Nephron progenitor cell (in vitro differentiated cells): Measurements from ENCODE around the gene RAD51B.

Experiments
- DNase-seq: peaks from one replicate; pipeline ENCODE4 v3.0.0; 2021
- H3K27ac Mint-ChIP-seq: 2 replicates; pipeline ENCODE4 v1.8.0; 2021; ENCODE audit warnings: mild to moderate bottlenecking, moderate library complexity, mixed read lengths
- H3K27me3 Mint-ChIP-seq: 2 replicates; pipeline ENCODE4 v1.8.0; 2021; ENCODE audit warnings: mild to moderate bottlenecking, low read depth, mixed read lengths; ENCODE audit not compliant: poor library complexity
- H3K36me3 Mint-ChIP-seq: 2 replicates; pipeline ENCODE4 v1.8.0; 2021; ENCODE audit warnings: low read depth, mixed read lengths
- H3K4me1 Mint-ChIP-seq: 2 replicates; pipeline ENCODE4 v1.8.0; 2021; ENCODE audit warnings: mixed read lengths
- H3K4me3 Mint-ChIP-seq: 2 replicates; pipeline ENCODE4 v1.8.0; 2021; ENCODE audit warnings: mild to moderate bottlenecking, moderate library complexity, mixed read lengths
- H3K9me3 Mint-ChIP-seq: 2 replicates; pipeline ENCODE4 v1.8.0; 2021; ENCODE audit warnings: mild to moderate bottlenecking, moderate library complexity, mixed read lengths
- TF ChIP-seq, protein P1 (sequence below): fragments of 200-600 bp; sonication (generic); IDR thresholded peaks from 2 replicates; pipeline ENCODE4 v1.5.0; 2021; ENCODE audit warnings: antibody characterized with exemption

Gene RAD51B

DNA sequence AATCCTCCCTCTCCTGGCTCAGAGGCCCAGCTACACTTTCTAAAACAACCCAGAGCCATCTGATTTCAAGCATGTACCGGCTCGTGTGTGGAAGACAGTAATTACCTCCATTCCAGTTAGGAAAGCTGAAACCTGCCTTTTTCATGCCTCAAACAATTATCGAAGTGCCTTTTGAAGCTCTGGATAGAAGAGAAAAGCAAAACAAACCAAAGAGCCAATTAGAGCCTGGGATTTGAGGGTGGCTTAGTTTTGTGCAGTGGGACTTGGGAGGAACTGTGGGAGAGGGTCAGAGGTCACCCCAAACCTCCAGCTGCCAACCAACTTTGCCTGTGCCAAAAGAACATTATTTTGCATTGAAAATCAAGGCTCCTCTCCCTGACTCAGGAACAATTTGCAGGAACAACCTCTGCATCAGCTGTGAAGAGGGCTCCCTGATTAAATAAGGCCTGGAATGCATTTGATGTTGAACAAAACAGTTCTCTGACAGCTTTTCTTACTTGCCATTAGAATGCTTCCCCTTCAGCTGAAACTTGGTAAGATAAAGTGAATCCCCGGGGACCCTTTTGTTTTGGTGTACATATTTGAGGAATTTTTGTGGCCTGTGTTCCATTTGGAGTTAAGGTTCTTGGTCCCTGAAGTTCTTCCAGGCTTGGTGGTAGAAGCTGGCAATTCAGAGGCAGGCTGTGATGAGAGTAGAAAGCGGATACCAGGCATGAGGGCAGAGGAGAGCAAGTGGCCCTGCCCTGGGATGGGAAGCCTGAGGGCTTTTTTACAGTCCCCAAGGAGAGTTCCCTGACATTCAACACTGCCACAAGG lies 703.1 kb downstream of the RAD51B start:
- Mint-ChIP-seq H3K4me3 (no peak overlapping the region), H3K36me3 (peaks cover 31% of the 10 kb centered on the region), H3K27ac (peak overlapping the region; percentile 99), H3K27me3 (peaks cover 9% of the 10 kb centered on the region), H3K9me3 (peaks cover 30% of the 10 kb centered on the region), H3K4me1 (peaks cover 84% of the 10 kb centered on the region)
- no peak for DNase-seq
- TF ChIP-seq, protein P1, sequence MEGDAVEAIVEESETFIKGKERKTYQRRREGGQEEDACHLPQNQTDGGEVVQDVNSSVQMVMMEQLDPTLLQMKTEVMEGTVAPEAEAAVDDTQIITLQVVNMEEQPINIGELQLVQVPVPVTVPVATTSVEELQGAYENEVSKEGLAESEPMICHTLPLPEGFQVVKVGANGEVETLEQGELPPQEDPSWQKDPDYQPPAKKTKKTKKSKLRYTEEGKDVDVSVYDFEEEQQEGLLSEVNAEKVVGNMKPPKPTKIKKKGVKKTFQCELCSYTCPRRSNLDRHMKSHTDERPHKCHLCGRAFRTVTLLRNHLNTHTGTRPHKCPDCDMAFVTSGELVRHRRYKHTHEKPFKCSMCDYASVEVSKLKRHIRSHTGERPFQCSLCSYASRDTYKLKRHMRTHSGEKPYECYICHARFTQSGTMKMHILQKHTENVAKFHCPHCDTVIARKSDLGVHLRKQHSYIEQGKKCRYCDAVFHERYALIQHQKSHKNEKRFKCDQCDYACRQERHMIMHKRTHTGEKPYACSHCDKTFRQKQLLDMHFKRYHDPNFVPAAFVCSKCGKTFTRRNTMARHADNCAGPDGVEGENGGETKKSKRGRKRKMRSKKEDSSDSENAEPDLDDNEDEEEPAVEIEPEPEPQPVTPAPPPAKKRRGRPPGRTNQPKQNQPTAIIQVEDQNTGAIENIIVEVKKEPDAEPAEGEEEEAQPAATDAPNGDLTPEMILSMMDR, result no peak

DNA sequence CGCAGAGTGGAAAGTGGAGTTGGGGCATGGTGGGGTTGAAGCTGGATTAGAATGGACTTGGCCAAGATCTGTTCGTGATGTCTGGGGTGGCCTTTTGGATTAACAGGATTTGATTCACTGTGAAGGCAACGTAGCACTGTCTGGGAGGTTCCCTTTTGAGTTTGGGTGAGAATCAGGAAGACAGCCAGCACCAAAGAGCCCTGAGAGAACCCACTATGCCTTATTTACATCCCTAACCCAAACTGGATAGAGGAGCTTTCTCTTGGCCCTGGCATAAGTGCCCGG lies 703.7 kb downstream of the RAD51B start:
- H3K36me3 Mint-ChIP-seq, result peaks cover 37% of the 10 kb centered on the region
- H3K9me3 Mint-ChIP-seq, result peaks cover 34% of the 10 kb centered on the region
- H3K4me3 Mint-ChIP-seq, result no peak overlapping the region
- H3K4me1 Mint-ChIP-seq, result peaks cover 84% of the 10 kb centered on the region
- no peak for DNase-seq
- peak overlapping the region; percentile 99 for H3K27ac Mint-ChIP-seq
- H3K27me3 Mint-ChIP-seq, result peaks cover 4% of the 10 kb centered on the region
- TF ChIP-seq, protein P1, result no peak

DNA sequence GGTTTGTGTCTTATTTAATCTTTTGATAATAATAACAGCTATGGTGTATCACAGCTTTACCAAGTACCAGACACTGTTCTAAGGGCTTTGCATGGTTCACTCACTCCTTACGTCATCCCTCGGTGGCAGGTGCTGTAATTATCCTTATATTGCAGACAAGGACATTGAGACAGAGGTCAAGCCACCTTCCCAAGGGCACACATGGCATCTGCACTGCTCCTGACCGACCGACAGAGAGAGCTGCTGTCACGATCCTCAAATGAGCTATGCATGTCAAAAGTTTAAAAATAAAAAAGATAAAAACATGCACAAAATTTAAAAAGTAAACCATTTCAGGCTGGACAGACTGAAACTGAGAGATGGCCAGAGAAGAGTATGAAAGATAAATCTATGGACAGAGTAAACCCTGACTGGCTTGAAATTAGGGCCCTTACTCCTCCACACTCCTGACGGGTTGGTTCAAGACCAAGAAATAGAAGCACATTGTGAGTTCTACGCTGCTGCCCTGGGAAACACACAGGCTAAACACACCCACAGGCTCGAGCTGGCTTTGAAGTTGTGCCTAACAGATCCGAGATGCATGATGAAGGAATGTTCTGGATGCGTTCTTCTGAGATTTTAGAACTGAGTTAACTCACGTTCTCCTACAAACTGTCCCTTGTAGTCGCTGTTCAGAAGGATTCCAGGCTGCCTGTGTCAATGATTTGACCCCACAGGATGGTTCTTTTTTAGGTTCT lies 704.6 kb downstream of the RAD51B start:
- H3K4me1 Mint-ChIP-seq, result peaks cover 75% of the 10 kb centered on the region
- no peak overlapping the region for H3K4me3 Mint-ChIP-seq
- peak overlapping the region; percentile 60 for H3K27ac Mint-ChIP-seq
- DNase-seq, result no peak
- peaks cover 41% of the 10 kb centered on the region for H3K9me3 Mint-ChIP-seq
- H3K27me3 Mint-ChIP-seq, result peaks cover 5% of the 10 kb centered on the region
- TF ChIP-seq, protein P1, result no peak
- H3K36me3 Mint-ChIP-seq, result peaks cover 42% of the 10 kb centered on the region

DNA sequence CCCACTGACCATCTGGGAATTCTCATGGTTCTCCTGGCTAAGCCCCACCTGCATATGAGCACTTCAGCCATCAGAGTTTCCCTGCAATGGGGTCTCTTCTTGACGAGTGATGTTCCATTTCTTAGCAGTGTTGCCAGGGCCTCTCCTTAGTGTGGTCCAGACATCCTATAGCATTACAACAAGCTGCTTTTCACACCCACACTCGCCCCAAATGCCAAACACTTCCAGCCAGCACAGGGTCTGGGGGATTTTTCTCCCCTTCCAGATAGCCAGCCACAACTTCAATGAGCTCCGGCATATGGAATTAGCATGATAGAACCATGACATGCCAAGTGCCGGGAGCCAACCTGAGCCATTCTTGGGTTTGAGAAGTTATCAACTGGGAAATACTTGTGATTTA lies 705.9 kb downstream of the RAD51B start:
- Mint-ChIP-seq H3K4me1 (peaks cover 67% of the 10 kb centered on the region), H3K4me3 (no peak overlapping the region), H3K9me3 (peaks cover 54% of the 10 kb centered on the region), H3K27me3 (peaks cover 7% of the 10 kb centered on the region), H3K36me3 (peaks cover 55% of the 10 kb centered on the region), H3K27ac (no peak overlapping the region)
- TF ChIP-seq, protein P1, result no peak
- no peak for DNase-seq

DNA sequence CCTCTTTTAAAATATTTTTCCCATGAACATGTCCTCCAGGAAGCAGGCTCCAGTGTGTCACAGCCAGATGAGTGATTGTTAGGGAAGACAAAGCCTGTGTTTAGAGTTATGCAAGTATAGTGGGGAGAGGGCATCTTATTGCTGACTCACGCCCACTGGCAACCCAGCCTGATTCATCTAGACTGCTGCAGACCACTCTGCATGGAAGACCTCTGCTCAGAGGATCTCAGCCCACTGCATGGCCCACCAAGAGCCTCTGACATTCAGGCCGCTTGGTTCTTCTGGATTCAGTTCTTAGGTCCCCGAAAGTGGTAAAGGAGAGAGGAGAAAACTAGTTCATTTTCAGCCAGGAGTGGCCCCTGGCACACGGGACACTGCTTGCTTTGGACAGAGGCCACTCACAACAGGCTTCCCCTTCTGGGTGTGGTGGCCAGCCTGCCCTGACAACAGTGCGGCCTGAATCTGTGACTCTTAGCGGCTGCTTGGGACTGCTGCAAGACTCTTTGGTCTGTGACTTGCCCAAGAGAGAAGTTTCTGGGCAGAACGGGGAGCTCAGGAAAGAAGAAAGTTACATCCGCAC lies 707.0 kb downstream of the RAD51B start:
- H3K27me3 Mint-ChIP-seq, result peaks cover 3% of the 10 kb centered on the region
- peak overlapping the region; percentile 97 for H3K27ac Mint-ChIP-seq
- H3K36me3 Mint-ChIP-seq, result peaks cover 64% of the 10 kb centered on the region
- TF ChIP-seq, protein P1, result no peak
- no peak overlapping the region for H3K4me3 Mint-ChIP-seq
- peaks cover 56% of the 10 kb centered on the region for H3K4me1 Mint-ChIP-seq
- no peak for DNase-seq
- H3K9me3 Mint-ChIP-seq, result peaks cover 65% of the 10 kb centered on the region
